Liver (tissue), 3 donors: ENCODE measurements around the gene TASOR2.

Experiments
- ATF3 ChIP-seq: IDR thresholded peaks from 2 replicates; pipeline ENCODE4 v1.6.1; 2016; ENCODE audit warnings: antibody characterized with exemption
- CTCF ChIP-seq: fragments of 150-350 bp; IDR thresholded peaks from 2 replicates; pipeline ENCODE4 v1.5.1; 2017; ENCODE audit warnings: improper control_type of control experiment, low read depth, low read length; ENCODE audit not compliant: missing input control
- EGR1 ChIP-seq, 2 donors: IDR thresholded peaks; 2 replicates each; pipeline ENCODE4 v1.6.1; 2016 to 2018; ENCODE audit warnings: antibody characterized with exemption in 2 of 2, low read depth in 2 of 2
- FOXA1 ChIP-seq: IDR thresholded peaks from 2 replicates; pipeline ENCODE4 v1.6.1; 2016; ENCODE audit warnings: antibody characterized with exemption
- GABPA ChIP-seq, 2 donors: IDR thresholded peaks in 1 of 2; conservative IDR thresholded peaks in 1 of 2; 2 replicates each; pipeline ENCODE4 v1.6.1; 2016; ENCODE audit warnings: antibody characterized with exemption in 2 of 2, mild to moderate bottlenecking in 1 of 2, moderate library complexity in 1 of 2
- JUND ChIP-seq, 2 donors: IDR thresholded peaks; 2 replicates each; pipeline ENCODE4 v1.6.1; 2016; ENCODE audit warnings: antibody characterized with exemption in 2 of 2
- RAD21 ChIP-seq, 2 donors: IDR thresholded peaks; 2 replicates each; pipeline ENCODE4 v1.6.1; 2016; ENCODE audit warnings: antibody characterized with exemption in 2 of 2, mild to moderate bottlenecking in 2 of 2
- REST ChIP-seq: IDR thresholded peaks from 2 replicates; pipeline ENCODE4 v1.6.1; 2016; ENCODE audit warnings: antibody characterized with exemption, mild to moderate bottlenecking
- RXRA ChIP-seq, 2 donors: IDR thresholded peaks; 2 replicates each; pipeline ENCODE4 v1.6.1; 2017 to 2018; ENCODE audit warnings: antibody characterized with exemption in 2 of 2, mild to moderate bottlenecking in 1 of 2
- SP1 ChIP-seq: IDR thresholded peaks from 2 replicates; pipeline ENCODE4 v1.6.1; 2018; ENCODE audit warnings: antibody characterized with exemption, mild to moderate bottlenecking
- TAF1 ChIP-seq: conservative IDR thresholded peaks from 2 replicates; pipeline ENCODE4 v1.6.1; 2016; ENCODE audit warnings: antibody characterized with exemption, mild to moderate bottlenecking
- YY1 ChIP-seq: IDR thresholded peaks from 2 replicates; pipeline ENCODE4 v1.6.1; 2016; ENCODE audit warnings: antibody characterized with exemption, mild to moderate bottlenecking
- TF ChIP-seq, protein P1 (sequence below): IDR thresholded peaks from 2 replicates; pipeline ENCODE4 v1.6.1; 2016; ENCODE audit warnings: antibody characterized with exemption
- TF ChIP-seq, protein P2 (sequence below): IDR thresholded peaks from 2 replicates; pipeline ENCODE4 v1.6.1; 2016; ENCODE audit warnings: antibody characterized with exemption
- donor health status: healthy.
- donor health status: healthy.

GRCh38 chr10:5719546-5719945 lies 34.9 kb downstream of the TASOR2 start:
- no peak for TF ChIP-seq CTCF
- no peak for TF ChIP-seq FOXA1
- TF ChIP-seq JUND (IDR thresholded peaks at IDR 0.05) = no peak
- TF ChIP-seq RAD21 (IDR thresholded peaks at IDR 0.05) = no peak
- TF ChIP-seq TAF1 = no peak
- TF ChIP-seq, protein P1, sequence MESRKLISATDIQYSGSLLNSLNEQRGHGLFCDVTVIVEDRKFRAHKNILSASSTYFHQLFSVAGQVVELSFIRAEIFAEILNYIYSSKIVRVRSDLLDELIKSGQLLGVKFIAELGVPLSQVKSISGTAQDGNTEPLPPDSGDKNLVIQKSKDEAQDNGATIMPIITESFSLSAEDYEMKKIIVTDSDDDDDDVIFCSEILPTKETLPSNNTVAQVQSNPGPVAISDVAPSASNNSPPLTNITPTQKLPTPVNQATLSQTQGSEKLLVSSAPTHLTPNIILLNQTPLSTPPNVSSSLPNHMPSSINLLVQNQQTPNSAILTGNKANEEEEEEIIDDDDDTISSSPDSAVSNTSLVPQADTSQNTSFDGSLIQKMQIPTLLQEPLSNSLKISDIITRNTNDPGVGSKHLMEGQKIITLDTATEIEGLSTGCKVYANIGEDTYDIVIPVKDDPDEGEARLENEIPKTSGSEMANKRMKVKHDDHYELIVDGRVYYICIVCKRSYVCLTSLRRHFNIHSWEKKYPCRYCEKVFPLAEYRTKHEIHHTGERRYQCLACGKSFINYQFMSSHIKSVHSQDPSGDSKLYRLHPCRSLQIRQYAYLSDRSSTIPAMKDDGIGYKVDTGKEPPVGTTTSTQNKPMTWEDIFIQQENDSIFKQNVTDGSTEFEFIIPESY = no peak
- TF ChIP-seq REST = no peak
- TF ChIP-seq YY1 = no peak
- TF ChIP-seq SP1 = no peak
- TF ChIP-seq EGR1 (IDR thresholded peaks at IDR 0.05; ENCODE audit: low read depth in 2 of 2) = no peak
- no peak for TF ChIP-seq ATF3
- TF ChIP-seq, protein P2, sequence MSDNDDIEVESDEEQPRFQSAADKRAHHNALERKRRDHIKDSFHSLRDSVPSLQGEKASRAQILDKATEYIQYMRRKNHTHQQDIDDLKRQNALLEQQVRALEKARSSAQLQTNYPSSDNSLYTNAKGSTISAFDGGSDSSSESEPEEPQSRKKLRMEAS = no peak
- no peak for TF ChIP-seq GABPA (IDR thresholded peaks at IDR 0.05 in 1 of 2, conservative IDR thresholded peaks at IDR 0.05 in 1 of 2)
- TF ChIP-seq RXRA (IDR thresholded peaks at IDR 0.05) = no peak
